Transverse colon (tissue), 4 donors: ENCODE results near the gene SERINC4. TPM values are rescaled to one million over a fixed set of nuclear protein-coding genes. Genes with fewer than 3 reads are reported as not detected.

Experiments used
- DNase-seq: peaks from one replicate; pipeline ENCODE4 v3.0.0-alpha.2; 2019
- H3K27ac ChIP-seq, 4 donors: fragments of 200-600 bp; sonication (generic); 2 replicates each; pipeline ENCODE4 v1.5.1; 2016 to 2018; ENCODE audit warnings: inconsistent platforms in 4 of 4
- H3K27me3 ChIP-seq: fragments of 200-600 bp; sonication (generic); 2 replicates; pipeline ENCODE4 v1.5.1; 2017; ENCODE audit warnings: inconsistent platforms
- H3K36me3 ChIP-seq, 4 donors: fragments of 200-600 bp; sonication (generic); 2 replicates each; pipeline ENCODE4 v1.5.1; 2017 to 2019; ENCODE audit warnings: inconsistent platforms in 4 of 4
- H3K4me1 ChIP-seq, 4 donors: fragments of 200-600 bp; sonication (generic); 2 replicates each; pipeline ENCODE4 v1.5.1; 2017 to 2020; ENCODE audit warnings: inconsistent platforms in 4 of 4
- H3K4me3 ChIP-seq, 4 donors: fragments of 200-600 bp; sonication (generic); 1 replicate in 1 of 4; 2 replicates in 3 of 4; pipeline versions ENCODE4 v1.5.1 to v1.6.1; 2017 to 2019; ENCODE audit warnings: inconsistent platforms in 4 of 4
- H3K9me3 ChIP-seq, 2 donors: fragments of 200-600 bp; sonication (generic); 2 replicates each; pipeline ENCODE4 v1.5.1; 2017 to 2019; ENCODE audit warnings: inconsistent platforms in 2 of 2
- CTCF ChIP-seq, 5 experiments: fragments of 200-600 bp in 3 of 5; fragments of 450-650 bp in 2 of 5; sonication (generic) in 3 of 5; IDR thresholded peaks; 1 replicate in 2 of 5; 2 replicates in 3 of 5; pipeline ENCODE4 v1.5.1; 2016 to 2017; ENCODE audit warnings: antibody characterized with exemption in 5 of 5, inconsistent platforms in 3 of 5, mild to moderate bottlenecking in 2 of 5, moderate library complexity in 1 of 5
- EP300 ChIP-seq: sonication (generic); formaldehyde crosslinking; IDR thresholded peaks from one replicate; pipeline ENCODE4 v1.6.1; 2017; ENCODE audit warnings: antibody characterized with exemption, low read depth
- POLR2A ChIP-seq: fragments of 450-650 bp; IDR thresholded peaks from one replicate; pipeline ENCODE4 v1.6.1; 2016; ENCODE audit warnings: antibody characterized with exemption, mild to moderate bottlenecking, moderate library complexity
- POLR2AphosphoS5 ChIP-seq, 3 donors: sonication (generic); formaldehyde crosslinking; IDR thresholded peaks; one replicate each; pipeline ENCODE4 v1.6.1; 2016; ENCODE audit warnings: antibody characterized with exemption in 3 of 3
- WGBS, 2 donors: methylation state at CpG; one replicate each; pipeline ENCODE4 v1.1.5; 2018; ENCODE audit warnings: low coverage in 1 of 2; 5-methylcytosine and 5-hydroxymethylcytosine counted together
- in situ Hi-C, 4 donors: fragments of 200-750 bp; cut with MboI; loops; one replicate each; pipeline versions ENCODE4 v1.15.0 to v1.15.1; 2017; ENCODE audit warnings: low sequenced_read_pairs in 3 of 4, low pct_ligation_motif_present in 1 of 4, low pct_unique_long_range_greater_than_20kb in 1 of 4
- intact Hi-C: fragments of 100-400 bp; cut with DNase I; formaldehyde crosslinking; loops from one replicate; pipeline ENCODE4 v1.15.1; 2023; ENCODE audit warnings: low total_unique reads
- total RNA-seq, 4 donors: library from RNA; depleted of rRNA; stranded (reverse); fragments of >200 nt; gene quantifications; one replicate each; pipeline ENCODE4 v1.1.0, GENCODE V29; 2016

The SERINC4 gene
- total RNA-seq, 4 donors from 2014 or later = not detected

GRCh38 chr15:43771816-43772215 is 28.2 kb downstream of the SERINC4 start:
- Histone ChIP-seq H3K4me3 (no peak overlapping the region), H3K36me3 (peaks cover 0 to 60% (median 29%) of the 10 kb centered on the region in 4 donors), H3K27ac (peak overlapping the region in 3 of 4 donors; percentile 26 to 37 (median 28)), H3K9me3 (no peaks in the 10 kb centered on the region), H3K27me3 (no peaks in the 10 kb centered on the region), H3K4me1 (peaks cover 0 to 25% (median 8%) of the 10 kb centered on the region in 4 donors)
- intact Hi-C loops = no loop called here
- WGBS, 2 donors = 31 to 38% methylated on average over 2 of the region's 2 CpGs
- TF ChIP-seq POLR2A (no peak), POLR2AphosphoS5 (IDR thresholded peaks at IDR 0.05) (no peak), EP300 (no peak), CTCF (IDR thresholded peaks at IDR 0.05) (no peak)
- DNase-seq = no peak
- in situ Hi-C loops = no loop called here

- Histone ChIP-seq H3K4me3 (no peak overlapping the region), H3K9me3 (no peaks in the 10 kb centered on the region), H3K27ac (no peak overlapping the region), H3K36me3 (peaks cover 0 to 80% (median 40%) of the 10 kb centered on the region in 4 donors), H3K27me3 (no peaks in the 10 kb centered on the region), H3K4me1 (peaks cover 0 to 10% (median 2%) of the 10 kb centered on the region in 4 donors)
- DNase-seq = peak; percentile 63
- intact Hi-C loops = no loop called here
- TF ChIP-seq EP300 (no peak), POLR2A (no peak), CTCF (IDR thresholded peaks at IDR 0.05) (peak; percentile 69 to 83 (median 76))
- in situ Hi-C loops = no loop called here
- WGBS, 2 donors = 61 to 64% methylated on average over 3 to 5 of the region's 5 CpGs
Measured at GRCh38 chr15:43769584-43770228, 30.3 kb downstream of the SERINC4 start.

GRCh38 chr15:43763819-43764446 is 36.1 kb downstream of the SERINC4 start:
- no peaks in the 10 kb centered on the region for H3K9me3 ChIP-seq
- no peak for DNase-seq
- no peaks in the 10 kb centered on the region for H3K4me1 ChIP-seq
- peaks cover 0 to 88% (median 39%) of the 10 kb centered on the region in 4 donors for H3K36me3 ChIP-seq
- H3K4me3 ChIP-seq = no peak overlapping the region
- H3K27ac ChIP-seq = no peak overlapping the region
- TF ChIP-seq POLR2A (no peak), POLR2AphosphoS5 (IDR thresholded peaks at IDR 0.05) (no peak), CTCF (IDR thresholded peaks at IDR 0.05) (no peak), EP300 (no peak)
- in situ Hi-C loops = no loop called here
- WGBS, 2 donors = 70 to 78% methylated on average over 2 of the region's 2 CpGs
- intact Hi-C loops = no loop called here
- no peaks in the 10 kb centered on the region for H3K27me3 ChIP-seq

- TF ChIP-seq EP300 = no peak
- no peak for TF ChIP-seq CTCF (IDR thresholded peaks at IDR 0.05)
- TF ChIP-seq POLR2A = no peak
- no peak for TF ChIP-seq POLR2AphosphoS5 (IDR thresholded peaks at IDR 0.05)
- no peaks in the 10 kb centered on the region for H3K27me3 ChIP-seq
- no peak overlapping the region for H3K4me3 ChIP-seq
- in situ Hi-C loops (no loop called here), intact Hi-C loops (no loop called here)
- peaks cover 0 to 87% (median 39%) of the 10 kb centered on the region in 4 donors for H3K36me3 ChIP-seq
- H3K9me3 ChIP-seq = no peaks in the 10 kb centered on the region
- WGBS, 2 donors = 64 to 71% methylated on average over 6 of the region's 6 CpGs
- H3K27ac ChIP-seq = no peak overlapping the region
- no peak for DNase-seq
- no peaks in the 10 kb centered on the region for H3K4me1 ChIP-seq
Measured at GRCh38 chr15:43762824-43763223, 37.2 kb downstream of the SERINC4 start.
